NCI-H82 treated with DMSO at 0.1 percent for 48 hours (cell line): ENCODE results near the gene SURF1.
A peak's percentile ranks its signal among the peaks of the same experiment; 100 is the strongest.
"Not testable (repeated sequence)": the region's sequence is repeated elsewhere in the genome, so short reads cannot be mapped to it uniquely, and the experiment has no call there.

Source experiments
- DNase-seq: peaks from one replicate; lab custom pipeline; 2025; ENCODE audit not compliant: unreplicated experiment; lab: John Stamatoyannopoulos, UW

The SURF1 gene

GRCh38 chr9:133346021-133346785, 10.1 kb downstream of the SURF1 start:
- no peak for DNase-seq

- no peak for DNase-seq
Measured at GRCh38 chr9:133345596-133345995, 10.7 kb downstream of the SURF1 start.

- DNase-seq: no peak
Measured at GRCh38 chr9:133344979-133345378, 11.3 kb downstream of the SURF1 start.

GRCh38 chr9:133344071-133344470, 12.2 kb downstream of the SURF1 start:
- DNase-seq: no peak

GRCh38 chr9:133342570-133342969, 13.7 kb downstream of the SURF1 start:
- no peak for DNase-seq

- no peak for DNase-seq
Measured at GRCh38 chr9:133342069-133342406, 14.2 kb downstream of the SURF1 start.

GRCh38 chr9:133341369-133342068, 14.8 kb downstream of the SURF1 start:
- DNase-seq: no peak

- DNase-seq: no peak
Measured at GRCh38 chr9:133340916-133341315, 15.4 kb downstream of the SURF1 start.

GRCh38 chr9:133340256-133340655, 16.0 kb downstream of the SURF1 start:
- no peak for DNase-seq

GRCh38 chr9:133339641-133340040, 16.6 kb downstream of the SURF1 start:
- no peak for DNase-seq

GRCh38 chr9:133335924-133336811, 20.1 kb downstream of the SURF1 start, which contains the start of gene SURF6:
Gene SURF6 (minus strand): TSS chr9:133336188. CDS start chr9:133336132, 56 bp downstream.
- DNase-seq: peak; percentile 75

- DNase-seq: not testable (repeated sequence)
Measured at GRCh38 chr9:133334888-133335287, 21.4 kb downstream of the SURF1 start.

GRCh38 chr9:133334161-133334560, 22.1 kb downstream of the SURF1 start:
- no peak for DNase-seq

- DNase-seq: no peak
Measured at GRCh38 chr9:133333566-133333965, 22.7 kb downstream of the SURF1 start.

GRCh38 chr9:133333011-133333410, 23.3 kb downstream of the SURF1 start:
- DNase-seq: no peak

GRCh38 chr9:133332381-133332730, 23.9 kb downstream of the SURF1 start:
- DNase-seq: no peak

- DNase-seq: no peak
Measured at GRCh38 chr9:133331641-133332380, 24.5 kb downstream of the SURF1 start.

GRCh38 chr9:133331221-133331620, 25.1 kb downstream of the SURF1 start:
- DNase-seq: no peak

GRCh38 chr9:133329306-133330156, 26.8 kb downstream of the SURF1 start:
- DNase-seq: not testable (repeated sequence)
